GM18511 (cell line): ENCODE data around the gene LPCAT3.

Experiments
- ATAC-seq: cut with Tn5 transposase; IDR thresholded peaks from one replicate; pipeline ENCODE4 v1.9.1; 2021; ENCODE audit warnings: mild to moderate bottlenecking, moderate library complexity; ENCODE audit not compliant: unreplicated experiment

The LPCAT3 gene

DNA sequence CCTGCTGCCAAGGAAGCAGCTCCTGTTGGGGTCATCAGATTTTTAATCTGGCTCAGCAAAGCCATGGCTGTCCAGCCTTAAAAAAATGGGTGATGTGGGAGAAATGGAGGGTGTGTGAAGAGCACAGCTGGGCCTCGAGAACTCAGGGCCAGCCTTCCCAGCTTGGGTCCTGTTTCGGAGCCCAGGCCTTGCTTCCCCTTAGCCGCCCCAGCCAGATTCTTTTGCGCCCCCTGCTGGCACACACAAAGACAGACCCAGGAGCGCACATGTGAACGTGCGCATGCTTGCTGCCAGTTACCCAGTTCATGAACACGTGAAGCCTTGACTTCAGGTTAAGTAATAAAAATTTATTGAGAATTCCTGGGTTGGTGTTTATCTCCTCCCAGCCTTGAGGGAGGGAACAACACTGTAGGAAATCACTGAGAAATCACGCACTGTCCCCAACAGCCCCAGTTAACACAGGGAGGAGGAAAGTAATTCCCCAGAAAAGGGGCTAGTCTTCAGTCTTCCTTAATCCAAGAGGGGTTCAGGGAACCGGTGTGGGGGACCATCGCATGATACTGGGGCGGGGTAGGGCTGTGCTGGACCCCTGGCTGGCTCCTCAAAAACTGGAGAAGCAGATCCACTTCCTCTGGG, 53.1 kb downstream of the LPCAT3 start:
- ATAC-seq = peak; percentile 41

DNA sequence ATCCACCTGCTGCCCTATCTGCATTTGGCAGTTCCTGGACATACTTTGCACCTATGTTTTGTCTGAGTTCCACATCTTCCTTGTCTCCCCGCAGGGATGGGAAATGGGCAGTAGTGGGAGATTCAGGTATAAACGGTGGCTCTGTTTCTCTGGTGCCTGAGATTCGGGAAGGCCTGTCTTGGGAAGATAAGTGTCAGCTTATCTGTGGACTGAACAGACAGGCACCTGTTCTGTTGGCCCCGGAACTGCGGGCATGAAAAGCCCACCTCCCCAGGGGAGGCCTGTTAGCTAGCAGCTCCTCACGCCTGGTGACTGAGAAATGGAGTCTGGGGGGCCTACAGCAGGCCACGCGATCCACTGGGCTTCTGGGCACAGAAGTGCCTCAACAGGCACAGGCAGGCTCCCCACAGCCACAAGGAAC, 53.7 kb downstream of the LPCAT3 start:
- ATAC-seq = no peak

DNA sequence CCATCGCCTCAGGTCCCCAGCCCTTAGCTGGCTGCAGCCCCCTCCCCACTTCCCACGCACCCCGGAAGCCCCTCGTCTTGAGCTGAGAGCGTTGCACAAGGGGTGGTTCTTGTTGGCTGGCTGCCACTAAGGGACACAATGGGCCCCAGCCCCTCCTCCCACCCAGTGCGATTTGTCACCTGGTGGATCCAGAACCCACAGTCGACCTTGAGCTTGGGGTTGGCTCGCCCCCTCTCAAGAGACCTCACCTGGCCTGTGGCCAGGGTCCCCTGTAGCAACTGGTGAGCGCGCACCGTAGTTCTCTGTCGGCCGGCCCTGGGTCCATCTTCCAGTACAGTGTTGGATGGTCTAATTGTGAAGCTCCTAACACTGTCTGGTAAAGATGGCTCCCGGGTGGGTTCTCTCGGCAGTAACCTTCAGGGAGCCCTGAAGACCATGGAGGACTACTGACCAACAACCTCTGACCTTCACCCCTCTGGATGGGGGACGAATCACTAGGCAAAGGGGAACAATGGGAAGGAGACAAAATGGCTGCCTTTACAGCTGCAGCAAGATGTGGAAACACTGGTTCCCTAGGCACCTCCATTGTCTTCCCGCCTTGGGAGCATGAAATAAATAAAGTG, 54.4 kb downstream of the LPCAT3 start:
- no peak for ATAC-seq

DNA sequence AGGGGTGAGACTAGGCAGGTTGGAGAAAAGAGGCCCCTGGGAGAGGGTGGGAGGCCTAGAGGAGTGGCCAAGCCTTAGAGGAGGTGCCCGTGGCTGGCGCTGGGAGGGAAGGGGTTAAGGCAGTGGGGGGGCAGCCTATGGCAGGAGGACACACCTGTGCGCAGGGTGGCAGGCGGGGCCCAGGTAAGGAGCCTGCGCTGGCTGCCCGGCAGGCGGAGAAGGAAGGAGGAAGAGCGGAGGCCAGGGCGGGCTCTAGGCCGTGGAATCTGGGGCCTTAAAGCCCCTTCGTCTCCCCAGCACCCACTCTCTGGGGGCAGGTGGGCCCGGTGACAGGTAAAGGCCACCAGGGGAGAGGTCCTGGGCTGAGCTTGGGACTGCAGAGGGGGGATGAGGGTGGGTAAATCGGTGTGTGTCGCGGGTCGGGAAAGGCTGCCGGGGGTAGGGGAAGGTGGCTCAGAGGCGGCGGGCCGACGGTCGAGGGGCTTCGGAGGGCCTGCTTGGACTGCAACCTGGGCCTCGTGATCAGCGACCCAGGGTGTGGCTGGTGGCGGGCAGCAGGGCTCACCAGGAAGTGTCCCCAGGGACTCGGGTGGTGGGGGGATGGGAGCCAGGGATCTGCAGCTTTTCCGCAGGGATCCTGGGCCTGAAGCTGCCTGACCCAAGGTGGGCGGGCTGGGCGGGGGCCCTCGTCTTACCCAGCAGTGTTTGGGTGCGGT, 55.1 kb downstream of the LPCAT3 start:
- ATAC-seq = no peak

DNA sequence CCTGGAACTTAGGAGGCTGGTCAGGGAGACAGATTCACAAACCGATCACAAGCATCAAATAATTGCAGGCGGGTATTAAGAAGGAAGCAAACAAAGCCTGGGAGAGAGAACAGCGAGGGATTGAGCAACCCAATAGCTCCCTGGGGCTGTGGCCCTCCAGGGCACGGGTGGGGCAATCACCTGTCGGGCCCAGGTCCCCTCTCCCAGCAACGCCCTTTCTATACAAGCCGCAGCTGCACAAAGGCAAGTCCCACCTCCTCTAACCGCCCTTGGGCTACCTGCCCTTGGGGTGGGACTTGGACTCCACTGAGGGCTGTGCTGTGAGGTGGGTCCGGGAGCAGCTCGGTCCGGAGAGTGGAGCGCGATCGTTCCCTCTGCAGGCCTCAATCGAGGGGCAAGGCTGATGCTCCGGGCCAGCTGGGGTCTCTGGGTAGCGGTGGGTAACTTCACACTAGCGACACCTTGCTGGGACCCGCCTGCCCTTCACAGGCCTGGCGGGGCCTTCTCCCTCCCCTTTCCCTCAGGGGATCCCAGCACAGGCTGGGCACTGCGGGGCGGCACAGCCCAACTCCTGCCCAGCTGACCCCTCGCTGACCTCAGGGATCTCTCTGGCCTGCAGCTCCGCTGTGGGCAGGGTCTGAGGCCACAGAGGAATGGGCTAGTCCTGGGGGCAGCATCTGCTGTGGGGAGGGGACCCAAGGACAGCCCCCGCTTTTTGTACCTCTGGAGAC, 55.8 kb downstream of the LPCAT3 start:
- ATAC-seq = no peak

DNA sequence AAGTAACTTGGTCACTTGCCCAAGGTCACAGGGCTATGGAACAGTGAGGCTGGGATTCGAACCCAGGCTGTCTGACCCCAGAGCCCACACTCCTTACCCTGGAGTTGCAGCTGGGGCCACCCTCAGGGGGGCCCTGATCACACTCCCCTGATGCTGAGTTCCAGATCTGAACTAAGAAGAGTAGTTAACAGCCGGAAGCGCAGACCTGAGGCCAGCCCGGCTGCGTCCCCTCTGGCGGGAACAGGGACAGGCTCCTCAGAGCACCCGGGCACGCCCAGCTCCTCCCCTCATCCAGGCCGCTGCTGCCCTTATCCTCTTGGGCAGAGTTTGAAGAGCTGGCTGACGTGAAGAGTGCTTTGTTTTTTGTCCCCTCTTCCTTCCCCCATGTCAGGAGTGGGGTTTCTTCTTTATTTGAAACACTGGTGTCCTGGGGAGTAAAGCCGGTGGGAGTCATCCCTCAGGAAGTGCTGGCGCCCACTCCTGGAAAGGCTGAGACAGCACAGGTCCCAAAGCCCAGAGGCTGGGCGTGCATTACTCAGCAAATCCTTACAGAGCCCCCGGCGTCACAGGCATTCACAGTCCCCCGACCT, 56.5 kb downstream of the LPCAT3 start:
- peak; percentile 43 for ATAC-seq

DNA sequence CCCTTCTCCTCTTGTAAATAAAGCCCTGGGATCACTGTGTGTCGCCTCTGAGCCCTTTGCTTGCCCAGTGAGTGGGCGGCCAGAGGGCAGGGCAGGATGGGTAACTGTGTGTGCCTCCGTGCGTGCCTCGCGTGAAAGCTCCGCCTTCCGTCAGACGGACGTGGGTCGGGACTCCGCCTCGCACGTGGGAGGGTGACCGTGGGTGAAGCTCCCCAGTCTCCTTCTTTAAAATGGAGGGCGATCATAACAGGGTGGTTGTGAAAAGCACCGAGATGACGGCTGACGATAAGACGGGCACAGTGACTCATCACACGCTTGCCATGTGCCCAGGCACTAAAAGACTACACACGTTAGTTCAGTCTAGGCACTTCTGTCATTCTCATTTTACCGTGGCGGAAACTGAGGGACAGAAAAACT, 57.0 kb downstream of the LPCAT3 start:
- ATAC-seq = peak; percentile 35

DNA sequence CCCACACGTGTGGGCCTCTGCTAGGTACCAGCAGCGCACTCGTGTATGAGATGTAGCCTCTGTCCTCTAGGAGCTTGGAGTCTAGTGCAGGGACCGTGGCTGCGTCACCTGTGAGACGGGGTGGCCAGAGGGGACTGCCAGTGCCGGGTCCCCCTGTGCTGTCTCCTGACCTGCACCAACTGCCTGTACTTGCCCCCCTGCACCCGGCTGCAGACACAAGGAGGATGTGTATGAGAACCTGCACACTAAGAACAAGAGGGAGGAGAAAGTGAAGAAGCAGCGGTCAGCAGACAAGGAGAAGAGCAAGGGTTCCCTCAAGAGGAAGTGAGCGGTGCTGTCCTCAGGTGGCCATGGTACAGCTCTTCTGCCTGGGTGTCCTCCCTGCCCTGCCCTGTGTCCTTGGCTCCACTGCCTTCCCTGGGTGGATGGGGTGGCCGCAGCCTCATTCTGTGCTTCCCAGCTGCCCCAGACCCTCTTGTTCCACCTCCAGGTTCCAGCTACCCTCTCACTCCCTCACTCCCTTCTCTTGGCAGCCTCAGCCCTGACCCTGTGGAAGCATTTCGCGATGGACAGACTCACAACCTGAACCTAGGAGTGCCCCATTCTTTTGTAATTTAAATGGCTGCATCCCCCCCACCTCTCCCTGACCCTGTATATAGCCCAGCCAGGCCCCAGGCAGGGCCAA, 57.5 kb downstream of the LPCAT3 start:
- no peak for ATAC-seq

DNA sequence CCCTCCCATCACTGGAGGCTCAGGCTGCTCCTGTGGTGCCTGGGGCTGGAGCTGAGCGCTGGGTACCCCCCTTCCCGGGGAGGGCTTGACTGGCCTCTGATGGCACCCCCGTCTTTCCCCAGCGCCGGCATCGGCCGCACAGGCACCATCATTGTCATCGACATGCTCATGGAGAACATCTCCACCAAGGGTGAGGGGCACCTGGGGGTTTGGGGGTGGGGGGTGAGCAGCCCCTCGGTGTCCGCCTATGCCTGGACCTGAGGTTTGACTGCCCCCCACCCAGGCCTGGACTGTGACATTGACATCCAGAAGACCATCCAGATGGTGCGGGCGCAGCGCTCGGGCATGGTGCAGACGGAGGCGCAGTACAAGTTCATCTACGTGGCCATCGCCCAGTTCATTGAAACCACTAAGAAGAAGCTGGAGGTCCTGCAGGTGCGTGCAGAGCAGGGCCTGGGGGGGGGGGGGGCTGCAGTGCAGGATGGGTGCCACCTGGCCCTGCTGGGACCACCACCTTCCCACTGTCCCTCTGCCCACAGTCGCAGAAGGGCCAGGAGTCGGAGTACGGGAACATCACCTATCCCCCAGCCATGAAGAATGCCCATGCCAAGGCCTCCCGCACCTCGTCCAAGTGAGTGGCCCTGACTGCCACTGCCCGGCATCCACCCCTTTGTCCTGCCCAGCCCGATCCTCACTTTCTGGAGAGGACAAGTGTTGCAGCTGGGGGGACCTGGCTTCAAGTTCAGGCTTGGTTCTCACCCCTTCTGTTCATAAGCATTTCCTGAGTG, 58.3 kb downstream of the LPCAT3 start:
- ATAC-seq = no peak

DNA sequence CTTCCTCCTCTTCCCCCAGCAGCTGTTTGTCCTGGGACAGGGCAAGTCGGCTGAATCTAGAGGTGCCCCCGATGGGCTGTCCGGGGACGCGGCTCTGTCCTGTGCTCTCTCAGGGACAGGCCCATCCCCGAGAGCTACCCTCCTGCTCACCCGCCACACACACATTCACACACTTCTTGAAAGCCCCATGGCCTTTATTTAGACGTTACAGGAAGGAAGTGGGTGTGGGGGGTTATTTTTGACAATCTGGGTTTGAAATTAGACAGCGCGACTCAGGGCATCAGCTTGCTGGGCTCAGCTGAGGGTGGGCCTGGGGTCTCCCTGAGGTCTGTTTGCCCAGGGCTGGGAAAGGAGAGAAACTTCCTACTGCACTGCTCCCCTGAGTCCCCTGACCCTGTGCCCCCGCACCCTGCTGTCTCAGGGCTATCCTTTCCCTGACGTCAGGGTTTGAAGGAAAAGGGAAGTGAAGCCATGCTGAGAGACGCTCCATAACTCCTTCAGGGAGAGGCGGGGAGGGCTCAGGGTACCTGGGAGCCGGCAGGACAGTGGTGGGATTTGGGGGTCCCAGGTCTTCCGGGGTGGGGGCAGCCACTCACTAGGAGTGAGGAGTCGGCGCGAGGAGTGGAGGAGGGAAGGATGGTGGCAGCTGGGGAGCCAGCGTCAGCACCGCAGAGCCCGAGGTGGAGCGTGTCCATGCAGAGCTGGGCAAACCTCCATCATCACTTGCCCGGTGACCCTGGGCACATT, 59.0 kb downstream of the LPCAT3 start:
- ATAC-seq = peak; percentile 54

DNA sequence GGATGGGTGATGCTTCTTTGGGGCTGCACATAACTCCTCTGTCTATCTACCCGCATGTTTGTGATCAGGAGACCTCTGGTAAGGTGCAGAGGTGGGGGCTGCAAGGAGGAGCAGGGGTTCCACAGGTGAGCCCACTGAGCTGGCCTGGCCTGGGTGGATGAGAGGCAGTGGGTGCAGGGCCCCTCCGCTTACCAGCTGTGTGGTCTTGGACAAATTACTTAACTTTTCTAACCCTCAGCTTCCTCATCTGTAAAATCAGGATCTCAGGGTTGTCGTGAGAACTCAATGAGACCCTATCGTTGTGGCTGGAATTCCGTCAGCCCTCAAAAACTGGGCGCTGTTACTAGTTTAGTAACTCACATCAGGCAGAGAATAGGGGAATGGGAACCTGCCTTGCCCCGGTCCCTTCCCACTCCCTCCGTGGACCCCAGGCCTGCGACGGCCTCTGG, 59.6 kb downstream of the LPCAT3 start:
- ATAC-seq = no peak

DNA sequence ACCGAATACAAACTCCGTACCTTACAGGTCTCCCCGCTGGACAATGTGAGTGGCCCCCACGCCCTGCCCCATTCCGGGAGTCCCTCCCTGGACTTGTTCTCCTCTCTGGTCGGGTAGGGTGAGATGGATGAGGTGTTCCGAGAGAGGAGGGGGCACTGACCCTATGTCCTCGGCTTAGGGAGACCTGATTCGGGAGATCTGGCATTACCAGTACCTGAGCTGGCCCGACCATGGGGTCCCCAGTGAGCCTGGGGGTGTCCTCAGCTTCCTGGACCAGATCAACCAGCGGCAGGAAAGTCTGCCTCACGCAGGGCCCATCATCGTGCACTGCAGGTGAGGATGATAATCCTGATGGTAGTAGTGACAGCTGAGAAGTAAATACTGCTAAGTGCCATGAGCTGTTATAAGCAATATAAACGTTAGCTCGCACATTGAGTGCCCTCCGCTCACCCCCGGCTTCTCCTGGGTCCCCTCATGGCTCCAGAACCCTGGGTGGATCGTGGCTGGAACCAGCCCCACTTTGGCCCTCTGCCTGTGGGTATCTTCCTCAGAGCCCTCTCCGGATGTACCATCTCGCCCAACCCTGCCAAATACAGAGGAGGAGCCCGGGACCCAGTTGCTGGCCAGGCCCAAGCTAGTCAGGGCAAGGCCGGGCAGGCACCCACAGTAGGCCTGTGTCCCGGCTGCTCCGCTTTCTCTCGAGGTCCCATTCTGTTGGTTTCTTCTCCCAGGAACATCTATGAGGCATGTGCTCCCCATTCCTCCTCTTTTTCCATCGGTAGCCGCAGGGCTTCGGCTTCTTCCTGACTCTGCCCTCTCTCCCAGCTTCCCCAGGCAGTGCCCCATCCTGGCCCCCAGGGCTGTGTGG, 60.3 kb downstream of the LPCAT3 start:
- no peak for ATAC-seq

DNA sequence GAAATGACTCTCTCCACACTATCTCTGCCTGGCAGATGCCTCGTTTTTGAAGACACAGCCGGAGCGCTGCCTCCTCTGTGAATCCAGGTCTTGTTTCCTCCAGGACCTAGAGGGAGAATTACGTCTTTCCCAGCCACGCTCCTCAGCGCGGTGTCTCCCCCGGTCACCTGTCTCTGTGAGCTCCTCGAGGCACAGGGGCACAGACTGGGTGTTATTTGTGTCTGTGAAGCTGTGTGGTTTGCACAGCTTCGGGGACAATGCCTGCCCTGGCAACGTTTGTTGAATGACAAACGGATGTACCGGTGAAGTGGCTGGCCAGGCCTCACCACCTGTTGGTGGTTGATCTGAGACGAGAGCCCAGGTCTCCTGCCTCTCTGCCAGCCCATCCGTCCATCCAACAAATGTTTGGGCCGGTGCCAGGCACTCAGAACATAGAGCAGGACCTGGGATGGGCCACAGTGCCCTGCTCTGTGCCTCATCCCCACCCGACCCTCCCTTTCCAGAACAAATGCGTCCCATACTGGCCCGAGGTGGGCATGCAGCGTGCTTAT, 61.0 kb downstream of the LPCAT3 start:
- no peak for ATAC-seq

DNA sequence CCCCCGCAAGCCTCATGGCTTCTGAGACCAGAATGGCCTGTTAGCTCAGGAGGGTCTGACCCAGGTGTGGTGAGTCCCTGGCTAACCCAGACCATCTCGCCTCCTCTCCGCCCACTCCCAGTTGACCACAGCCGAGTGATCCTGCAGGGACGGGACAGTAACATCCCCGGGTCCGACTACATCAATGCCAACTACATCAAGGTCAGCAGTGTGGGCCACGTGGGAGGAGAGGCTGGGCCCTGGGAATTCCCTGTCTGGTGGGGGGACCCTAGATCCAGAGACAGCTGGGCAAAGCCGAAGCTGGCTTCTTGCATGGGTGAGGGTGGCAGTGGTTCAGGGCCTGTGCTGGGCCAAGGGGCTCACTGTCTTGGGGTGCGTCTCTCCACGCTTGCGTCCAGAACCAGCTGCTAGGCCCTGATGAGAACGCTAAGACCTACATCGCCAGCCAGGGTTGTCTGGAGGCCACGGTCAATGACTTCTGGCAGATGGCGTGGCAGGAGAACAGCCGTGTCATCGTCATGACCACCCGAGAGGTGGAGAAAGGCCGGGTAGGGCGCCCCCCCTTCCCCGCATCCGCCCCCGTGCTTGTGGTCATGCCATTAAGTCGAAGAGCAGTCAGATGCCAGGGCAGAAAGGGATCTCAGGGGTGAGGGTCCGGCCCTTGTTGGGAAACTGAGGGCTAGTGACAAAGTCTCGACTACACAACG, 62.1 kb downstream of the LPCAT3 start:
- no peak for ATAC-seq

DNA sequence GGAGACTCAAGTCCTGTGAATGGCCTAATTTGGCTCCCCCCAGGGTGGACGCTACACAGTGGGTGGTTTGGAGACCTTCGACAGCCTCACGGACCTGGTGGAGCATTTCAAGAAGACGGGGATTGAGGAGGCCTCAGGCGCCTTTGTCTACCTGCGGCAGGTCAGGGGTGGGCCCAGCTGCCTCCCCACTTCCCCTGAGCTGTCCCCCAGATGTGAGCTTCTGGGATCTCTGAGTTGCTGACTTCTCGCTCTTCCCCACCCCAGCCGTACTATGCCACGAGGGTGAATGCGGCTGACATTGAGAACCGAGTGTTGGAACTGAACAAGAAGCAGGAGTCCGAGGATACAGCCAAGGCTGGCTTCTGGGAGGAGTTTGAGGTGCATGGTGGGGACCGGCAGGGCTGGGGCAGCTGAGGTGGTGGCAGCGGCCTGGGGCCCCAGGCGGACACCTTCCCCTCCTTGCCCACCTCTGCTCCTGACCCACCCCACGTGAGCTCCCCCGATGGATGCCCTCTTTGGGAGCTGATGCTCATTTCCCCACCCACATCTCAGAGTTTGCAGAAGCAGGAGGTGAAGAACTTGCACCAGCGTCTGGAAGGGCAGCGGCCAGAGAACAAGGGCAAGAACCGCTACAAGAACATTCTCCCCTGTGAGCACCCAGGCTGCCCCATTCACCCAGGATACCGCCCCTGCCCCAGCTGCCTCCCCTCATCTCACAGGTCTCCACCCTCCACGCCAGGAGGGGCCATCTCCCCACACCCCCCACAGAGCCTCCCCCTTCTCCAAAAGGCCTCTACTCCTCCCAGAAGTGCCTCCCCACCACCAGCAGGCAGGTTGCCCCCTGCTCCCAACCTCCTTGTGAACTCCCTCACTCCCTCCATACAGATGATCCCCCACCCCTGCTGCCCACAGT, 62.9 kb downstream of the LPCAT3 start:
- no peak for ATAC-seq
